HEK293 (cell line): ENCODE data around the gene DDX43.
"Not testable (repeated sequence)": the region's sequence is repeated elsewhere in the genome, so short reads cannot be mapped to it uniquely, and the experiment has no call there.

Experiments
- CTCF ChIA-PET: fragments of 350-600 bp; formaldehyde crosslinking; extraction: SDS; loops from one replicate; lab custom pipeline; 2021; ENCODE audit warnings: antibody characterized with exemption; lab: Yijun Ruan, JAX
- POLR2A ChIA-PET: fragments of 300-600 bp; formaldehyde crosslinking; extraction: SDS; loops from one replicate; lab custom pipeline; 2020; ENCODE audit warnings: antibody characterized with exemption, inconsistent platforms; lab: Yijun Ruan, JAX
- H3K27ac ChIP-seq: fragments of 200-500 bp; sonication (Bioruptor generic); 2 replicates; pipeline ENCODE4 v1.5.1; 2014; ENCODE audit warnings: low read depth, low read length, control low read depth, inconsistent platforms; ENCODE audit errors: extremely low read depth
- H3K36me3 ChIP-seq, 2 experiments: fragments of 200-500 bp in 1 of 2; sonication (Bioruptor generic) in 1 of 2; 1 replicate in 1 of 2; 2 replicates in 1 of 2; pipeline ENCODE4 v1.5.1; 2014 to 2017; ENCODE audit warnings: inconsistent platforms in 2 of 2, low read length in 2 of 2; ENCODE audit not compliant: control insufficient read depth in 2 of 2, insufficient read depth in 1 of 2
- H3K4me1 ChIP-seq: fragments of 200-500 bp; sonication (Bioruptor generic); 2 replicates; pipeline ENCODE4 v1.5.1; 2014; ENCODE audit warnings: mild to moderate bottlenecking, low read length, inconsistent platforms; ENCODE audit not compliant: control insufficient read depth, insufficient read depth
- H3K4me3 ChIP-seq: 2 replicates; pipeline ENCODE4 v1.5.1; 2011; ENCODE audit warnings: low read depth, mild to moderate bottlenecking, control low read depth, low read length, moderate library complexity
- H3K9me3 ChIP-seq: fragments of 200-500 bp; sonication (Bioruptor generic); 2 replicates; pipeline ENCODE4 v1.5.1; 2014; ENCODE audit warnings: low read depth, low read length, inconsistent platforms; ENCODE audit not compliant: control insufficient read depth, insufficient read depth
- PRDM10 ChIP-seq: fragments of 450-650 bp; formaldehyde crosslinking; IDR thresholded peaks from 2 replicates; pipeline ENCODE4 v1.5.1; 2016; ENCODE audit warnings: missing biosample characterization, missing genetic modification characterization
- PRDM6 ChIP-seq: fragments of 450-650 bp; formaldehyde crosslinking; IDR thresholded peaks from 2 replicates; pipeline ENCODE4 v1.5.1; 2017; ENCODE audit warnings: missing biosample characterization, missing genetic modification characterization
- SCRT2 ChIP-seq: fragments of 450-650 bp; formaldehyde crosslinking; IDR thresholded peaks from 2 replicates; pipeline ENCODE4 v1.5.1; 2016; ENCODE audit warnings: missing biosample characterization, missing genetic modification characterization
- SETDB1 ChIP-seq: IDR thresholded peaks from one replicate; pipeline ENCODE4 v1.6.1; 2017; ENCODE audit warnings: mild to moderate bottlenecking, low read length, moderate library complexity, mixed read lengths; ENCODE audit not compliant: insufficient read length
- ZBTB1 ChIP-seq: fragments of 450-650 bp; formaldehyde crosslinking; IDR thresholded peaks from 2 replicates; pipeline ENCODE4 v1.5.1; 2016; ENCODE audit warnings: missing biosample characterization, missing genetic modification characterization
- ZNF121 ChIP-seq: fragments of 450-650 bp; formaldehyde crosslinking; IDR thresholded peaks from 2 replicates; pipeline ENCODE4 v1.5.1; 2016; ENCODE audit warnings: missing biosample characterization, missing genetic modification characterization
- ZNF16 ChIP-seq: fragments of 450-650 bp; formaldehyde crosslinking; IDR thresholded peaks from 2 replicates; pipeline ENCODE4 v1.5.1; 2016; ENCODE audit warnings: low read depth, missing biosample characterization, missing genetic modification characterization
- ZNF292 ChIP-seq: fragments of 450-650 bp; formaldehyde crosslinking; IDR thresholded peaks from 2 replicates; pipeline ENCODE4 v1.5.1; 2016; ENCODE audit warnings: low read depth, missing biosample characterization, missing genetic modification characterization, borderline replicate concordance
- ZNF394 ChIP-seq: fragments of 450-650 bp; formaldehyde crosslinking; IDR thresholded peaks from 2 replicates; pipeline ENCODE4 v1.5.1; 2016; ENCODE audit warnings: missing biosample characterization, missing genetic modification characterization, mild to moderate bottlenecking, moderate library complexity, borderline replicate concordance
- ZNF426 ChIP-seq: fragments of 450-650 bp; formaldehyde crosslinking; IDR thresholded peaks from 2 replicates; pipeline ENCODE4 v1.5.1; 2017; ENCODE audit warnings: missing biosample characterization, missing genetic modification characterization, mild to moderate bottlenecking, inconsistent platforms, moderate library complexity
- ZNF629 ChIP-seq: fragments of 450-650 bp; formaldehyde crosslinking; IDR thresholded peaks from 2 replicates; pipeline ENCODE4 v1.5.1; 2017; ENCODE audit warnings: missing biosample characterization, missing genetic modification characterization
- ZNF660 ChIP-seq: fragments of 450-650 bp; IDR thresholded peaks from 2 replicates; pipeline ENCODE4 v1.5.1; 2018; ENCODE audit warnings: missing biosample characterization, mild to moderate bottlenecking, missing genetic modification characterization
- TF ChIP-seq, protein P1 (sequence below): fragments of 450-650 bp; formaldehyde crosslinking; IDR thresholded peaks from 2 replicates; pipeline ENCODE4 v1.5.1; 2016; ENCODE audit warnings: missing biosample characterization, missing genetic modification characterization
- TF ChIP-seq, protein P2 (sequence below): fragments of 450-650 bp; formaldehyde crosslinking; IDR thresholded peaks from 2 replicates; pipeline ENCODE4 v1.5.1; 2016; ENCODE audit warnings: missing biosample characterization, missing genetic modification characterization

The DDX43 gene

DNA sequence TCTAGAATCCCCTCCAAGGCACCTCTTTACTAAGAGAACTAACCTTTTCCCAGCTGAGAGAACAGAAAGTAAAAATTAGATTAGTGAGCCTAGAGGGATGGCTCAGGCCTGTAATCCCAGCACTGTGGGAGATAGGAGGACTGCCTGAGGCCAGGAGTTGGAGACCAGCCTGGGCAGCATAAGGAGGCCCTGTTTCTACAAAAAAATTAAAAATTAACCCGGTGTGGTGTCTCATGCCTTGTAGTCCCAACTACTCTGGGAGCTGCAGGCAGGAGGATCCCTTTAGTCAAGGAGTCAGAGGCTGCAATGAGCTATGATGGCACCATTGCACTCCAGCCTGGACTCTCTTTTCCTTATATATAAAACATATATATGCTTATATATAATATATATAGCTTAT, 19.4 kb upstream of the DDX43 start:
- ChIA-PET POLR2A (no interaction called here), CTCF (interaction anchor here (1.9 kb wide), 1 partner anchor 13 kb away, joined by 11 read pairs; no protein-coding TSS in a partner anchor)
- H3K27ac ChIP-seq: no peak overlapping the region

GRCh38 chr6:73377225-73377624, 17.4 kb upstream of the DDX43 start:
- TF ChIP-seq SCRT2 (tag by site-specific recombination) (no peak), ZNF292 (tag by site-specific recombination) (no peak), SETDB1 (no peak)
- TF ChIP-seq, all 188 proteins: peak for 0
- Histone ChIP-seq H3K36me3 (no peaks in the 10 kb centered on the region), H3K4me1 (no peaks in the 10 kb centered on the region), H3K4me3 (no peak overlapping the region), H3K27ac (no peak overlapping the region), H3K9me3 (no peaks in the 10 kb centered on the region)
- CTCF ChIA-PET: interaction anchor here (0.9 to 2.0 kb wide), 3 partner anchors 11 to 17 kb away, joined by 3 to 5 read pairs (median 4); no protein-coding TSS in a partner anchor
- POLR2A ChIA-PET: no interaction called here

More for the DNA sequence above, 19.4 kb upstream of the DDX43 start:
- H3K4me1 ChIP-seq: no peaks in the 10 kb centered on the region
- H3K4me3 ChIP-seq: no peak overlapping the region
- TF ChIP-seq, protein P1, sequence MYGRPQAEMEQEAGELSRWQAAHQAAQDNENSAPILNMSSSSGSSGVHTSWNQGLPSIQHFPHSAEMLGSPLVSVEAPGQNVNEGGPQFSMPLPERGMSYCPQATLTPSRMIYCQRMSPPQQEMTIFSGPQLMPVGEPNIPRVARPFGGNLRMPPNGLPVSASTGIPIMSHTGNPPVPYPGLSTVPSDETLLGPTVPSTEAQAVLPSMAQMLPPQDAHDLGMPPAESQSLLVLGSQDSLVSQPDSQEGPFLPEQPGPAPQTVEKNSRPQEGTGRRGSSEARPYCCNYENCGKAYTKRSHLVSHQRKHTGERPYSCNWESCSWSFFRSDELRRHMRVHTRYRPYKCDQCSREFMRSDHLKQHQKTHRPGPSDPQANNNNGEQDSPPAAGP (tag by site-specific recombination): no peak
- TF ChIP-seq ZBTB1 (no peak), ZNF394 (tag by site-specific recombination) (no peak), ZNF629 (tag by site-specific recombination) (no peak), ZNF16 (no peak), ZNF426 (tag by site-specific recombination) (no peak)
- no peaks in the 10 kb centered on the region for H3K9me3 ChIP-seq
- no peaks in the 10 kb centered on the region for H3K36me3 ChIP-seq

- not testable (repeated sequence) for H3K4me3 ChIP-seq, H3K9me3 ChIP-seq, H3K4me1 ChIP-seq, H3K27ac ChIP-seq, H3K36me3 ChIP-seq
- CTCF ChIA-PET: interaction anchor here (0.5 to 0.7 kb wide), 2 partner anchors 10 to 75 kb away, joined by 3 to 4 read pairs; no protein-coding TSS in a partner anchor
- POLR2A ChIA-PET: interaction anchor here (1.1 kb wide), 1 partner anchor 32 kb away, joined by 5 read pairs; no protein-coding TSS in a partner anchor
These were observed 13.1 kb upstream of the DDX43 start for GRCh38 chr6:73381531-73381930.

DNA sequence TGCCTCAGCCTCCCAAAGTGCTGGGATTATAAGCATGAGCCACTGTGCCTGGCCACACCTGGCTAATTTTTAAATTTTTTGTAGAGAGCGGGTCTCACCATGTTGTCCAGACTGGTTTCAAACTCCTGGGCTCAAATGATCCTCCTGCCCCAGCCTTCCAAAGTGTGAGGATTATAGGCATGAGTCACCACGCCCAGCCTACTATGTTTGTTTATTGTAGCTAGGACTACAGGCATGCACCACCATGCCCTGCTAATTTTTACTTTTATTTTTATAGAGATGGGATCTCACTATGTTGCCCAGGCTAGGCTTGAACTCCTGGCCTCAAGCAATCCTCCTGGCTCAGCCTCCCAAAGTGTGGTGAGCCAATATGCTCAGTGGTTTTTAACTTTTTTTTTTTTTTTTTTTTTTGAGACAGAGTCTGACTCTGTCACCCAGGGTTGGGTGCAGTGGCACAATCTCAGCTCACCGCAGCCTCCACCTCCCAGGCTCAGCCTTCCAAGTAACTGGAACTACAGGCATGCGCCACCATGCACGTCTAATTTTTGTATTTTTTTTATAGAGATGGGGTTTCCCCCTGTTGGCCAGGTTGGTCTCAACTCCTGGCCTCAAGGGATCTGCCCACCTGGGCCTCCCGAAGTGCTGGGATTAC, 12.0 kb upstream of the DDX43 start:
- TF ChIP-seq, protein P2, sequence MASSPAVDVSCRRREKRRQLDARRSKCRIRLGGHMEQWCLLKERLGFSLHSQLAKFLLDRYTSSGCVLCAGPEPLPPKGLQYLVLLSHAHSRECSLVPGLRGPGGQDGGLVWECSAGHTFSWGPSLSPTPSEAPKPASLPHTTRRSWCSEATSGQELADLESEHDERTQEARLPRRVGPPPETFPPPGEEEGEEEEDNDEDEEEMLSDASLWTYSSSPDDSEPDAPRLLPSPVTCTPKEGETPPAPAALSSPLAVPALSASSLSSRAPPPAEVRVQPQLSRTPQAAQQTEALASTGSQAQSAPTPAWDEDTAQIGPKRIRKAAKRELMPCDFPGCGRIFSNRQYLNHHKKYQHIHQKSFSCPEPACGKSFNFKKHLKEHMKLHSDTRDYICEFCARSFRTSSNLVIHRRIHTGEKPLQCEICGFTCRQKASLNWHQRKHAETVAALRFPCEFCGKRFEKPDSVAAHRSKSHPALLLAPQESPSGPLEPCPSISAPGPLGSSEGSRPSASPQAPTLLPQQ (tag by site-specific recombination): no peak
- TF ChIP-seq PRDM6 (tag by site-specific recombination): no peak
- TF ChIP-seq ZNF121 (tag by site-specific recombination): 0 out of 2 replicates have a peak, but pooled peaks have one; percentile 36
- 0 out of 2 replicates have a peak, but pooled peaks have one; percentile 45 for TF ChIP-seq PRDM10
- no peak for TF ChIP-seq ZNF660
- TF ChIP-seq, all 188 proteins: peak for 2
- H3K4me1 ChIP-seq: no peaks in the 10 kb centered on the region
- no peaks in the 10 kb centered on the region for H3K36me3 ChIP-seq
- POLR2A ChIA-PET: interaction anchor here (0.7 kb wide), 1 partner anchor 272 kb away, joined by 5 read pairs; no protein-coding TSS in a partner anchor
- CTCF ChIA-PET: interaction anchor here (0.7 kb wide), 1 partner anchor 196 kb away, joined by 3 read pairs; no protein-coding TSS in a partner anchor
- no peaks in the 10 kb centered on the region for H3K9me3 ChIP-seq
- H3K4me3 ChIP-seq: no peak overlapping the region
- H3K27ac ChIP-seq: no peak overlapping the region
